Choroid plexus epithelial cell (primary cell): ENCODE results near the gene DNAH14.

Source experiments
- DNase-seq: peaks from one replicate; pipeline ENCODE4 v3.0.0-alpha.2; 2010; ENCODE audit warnings: low read depth
- H3K4me3 ChIP-seq: 2 replicates; pipeline ENCODE4 v1.5.1; 2011; ENCODE audit warnings: low read depth, mild to moderate bottlenecking, control low read depth, low read length, moderate library complexity
- TF ChIP-seq, protein P1 (sequence below): conservative IDR thresholded peaks from 2 replicates; pipeline ENCODE4 v1.5.1; 2011; ENCODE audit warnings: low read depth, mild to moderate bottlenecking, control low read depth, inconsistent platforms, low read length, moderate library complexity

Gene DNAH14

GRCh38 chr1:225355863-225356262, 426.4 kb downstream of the DNAH14 start:
- TF ChIP-seq, protein P1, sequence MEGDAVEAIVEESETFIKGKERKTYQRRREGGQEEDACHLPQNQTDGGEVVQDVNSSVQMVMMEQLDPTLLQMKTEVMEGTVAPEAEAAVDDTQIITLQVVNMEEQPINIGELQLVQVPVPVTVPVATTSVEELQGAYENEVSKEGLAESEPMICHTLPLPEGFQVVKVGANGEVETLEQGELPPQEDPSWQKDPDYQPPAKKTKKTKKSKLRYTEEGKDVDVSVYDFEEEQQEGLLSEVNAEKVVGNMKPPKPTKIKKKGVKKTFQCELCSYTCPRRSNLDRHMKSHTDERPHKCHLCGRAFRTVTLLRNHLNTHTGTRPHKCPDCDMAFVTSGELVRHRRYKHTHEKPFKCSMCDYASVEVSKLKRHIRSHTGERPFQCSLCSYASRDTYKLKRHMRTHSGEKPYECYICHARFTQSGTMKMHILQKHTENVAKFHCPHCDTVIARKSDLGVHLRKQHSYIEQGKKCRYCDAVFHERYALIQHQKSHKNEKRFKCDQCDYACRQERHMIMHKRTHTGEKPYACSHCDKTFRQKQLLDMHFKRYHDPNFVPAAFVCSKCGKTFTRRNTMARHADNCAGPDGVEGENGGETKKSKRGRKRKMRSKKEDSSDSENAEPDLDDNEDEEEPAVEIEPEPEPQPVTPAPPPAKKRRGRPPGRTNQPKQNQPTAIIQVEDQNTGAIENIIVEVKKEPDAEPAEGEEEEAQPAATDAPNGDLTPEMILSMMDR: no peak
- DNase-seq: no peak

GRCh38 chr1:225360119-225360518, 430.6 kb downstream of the DNAH14 start:
- H3K4me3 ChIP-seq: no peak overlapping the region
- no peak for DNase-seq
- TF ChIP-seq, protein P1: no peak

More at GRCh38 chr1:225355863-225356262, 426.4 kb downstream of the DNAH14 start:
- no peak overlapping the region for H3K4me3 ChIP-seq

DNA sequence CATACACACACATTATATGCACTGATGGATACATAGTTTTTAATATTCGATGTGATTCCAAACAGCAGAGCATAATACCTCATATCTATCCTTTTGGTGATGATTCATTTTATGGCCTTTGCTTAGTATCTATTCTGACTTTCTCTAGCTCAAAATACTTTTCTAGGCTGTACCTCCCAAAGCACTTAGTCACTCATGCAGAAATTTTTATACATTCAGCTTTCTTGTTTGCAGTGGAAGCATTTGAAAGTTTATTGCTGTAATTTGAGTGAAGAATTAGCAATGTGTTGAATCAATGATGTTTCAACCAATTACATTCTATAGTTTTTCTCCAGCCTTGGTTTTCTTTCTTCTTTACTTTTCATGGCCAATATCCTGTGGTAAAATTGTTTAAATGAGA, 431.7 kb downstream of the DNAH14 start:
- DNase-seq: no peak
- H3K4me3 ChIP-seq: no peak overlapping the region
- TF ChIP-seq, protein P1: no peak

DNA sequence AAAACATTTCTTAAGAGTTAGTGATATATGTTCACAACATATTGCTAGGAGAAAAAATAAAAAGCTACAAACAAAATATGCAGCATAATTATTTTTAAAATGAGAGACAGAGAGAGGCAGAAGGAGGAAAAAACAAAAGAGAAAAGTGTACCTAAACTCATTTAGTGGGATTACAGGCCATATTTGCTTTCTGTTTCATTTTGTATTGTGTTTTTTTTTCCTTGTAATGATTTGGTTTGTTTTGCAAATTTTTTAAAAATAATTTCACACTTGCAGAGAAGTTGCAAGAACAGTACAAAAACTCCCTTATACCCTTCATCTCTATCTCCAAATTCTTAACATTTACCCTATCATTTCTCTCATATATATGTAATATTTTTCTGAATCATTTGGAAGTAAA, 433.3 kb downstream of the DNAH14 start:
- TF ChIP-seq, protein P1: no peak
- no peak for DNase-seq
- no peak overlapping the region for H3K4me3 ChIP-seq

DNA sequence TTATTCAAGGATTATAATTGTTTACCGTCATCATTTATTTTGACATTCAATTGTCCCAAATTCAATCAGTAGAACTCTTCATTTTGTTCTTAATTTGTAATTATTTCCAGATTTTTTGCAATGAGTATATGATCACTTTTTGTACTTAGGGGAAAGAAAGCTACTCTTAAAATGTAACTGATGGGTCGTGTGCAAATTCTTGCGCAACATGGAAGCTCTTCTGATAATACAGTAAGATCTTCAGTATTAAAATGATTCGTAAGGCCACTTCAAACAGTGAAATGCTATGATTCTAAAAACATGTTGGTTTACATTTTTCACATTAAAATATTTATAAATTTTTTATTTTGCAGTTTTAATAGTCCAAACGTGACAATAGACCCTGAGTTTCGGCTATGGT, 435.0 kb downstream of the DNAH14 start:
- DNase-seq: no peak
- TF ChIP-seq, protein P1: no peak

GRCh38 chr1:225366018-225366417, 436.5 kb downstream of the DNAH14 start:
- no peak for DNase-seq
- TF ChIP-seq, protein P1: no peak
- no peak overlapping the region for H3K4me3 ChIP-seq

More for the DNA sequence above, 435.0 kb downstream of the DNAH14 start:
- H3K4me3 ChIP-seq: no peak overlapping the region

GRCh38 chr1:225366552-225366951, 437.1 kb downstream of the DNAH14 start:
- TF ChIP-seq, protein P1: no peak
- no peak overlapping the region for H3K4me3 ChIP-seq
- DNase-seq: no peak
